HG03097 (cell line): ENCODE results near the gene ZNF622.
"Not testable (repeated sequence)": the region's sequence is repeated elsewhere in the genome, so short reads cannot be mapped to it uniquely, and the experiment has no call there.

ENCODE experiments used
- ATAC-seq: cut with Tn5 transposase; IDR thresholded peaks from one replicate; pipeline ENCODE4 v1.9.1; 2021; ENCODE audit not compliant: unreplicated experiment, low FRiP score

Gene ZNF622

GRCh38 chr5:16436065-16436682 lies 29.4 kb downstream of the ZNF622 start:
- not testable (repeated sequence) for ATAC-seq

DNA sequence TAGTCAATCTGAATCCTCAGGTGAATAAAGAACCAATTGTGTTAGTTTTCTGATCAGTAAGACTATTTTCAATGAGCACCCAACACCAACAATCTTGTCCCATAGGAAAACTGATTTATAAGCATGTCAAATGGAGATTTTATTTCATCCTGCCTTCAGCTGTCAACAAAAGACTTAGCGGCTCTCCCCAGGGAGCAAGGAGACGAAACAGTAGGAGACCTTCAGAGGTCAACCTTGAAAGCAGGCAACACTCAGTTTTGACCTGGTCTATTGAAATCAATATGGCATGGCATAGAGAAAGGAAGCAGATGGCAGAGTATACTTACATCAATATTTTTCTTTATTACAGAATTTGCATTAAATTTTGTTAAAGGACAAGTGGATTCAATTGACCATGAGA lies 34.1 kb downstream of the ZNF622 start:
- ATAC-seq, result no peak

DNA sequence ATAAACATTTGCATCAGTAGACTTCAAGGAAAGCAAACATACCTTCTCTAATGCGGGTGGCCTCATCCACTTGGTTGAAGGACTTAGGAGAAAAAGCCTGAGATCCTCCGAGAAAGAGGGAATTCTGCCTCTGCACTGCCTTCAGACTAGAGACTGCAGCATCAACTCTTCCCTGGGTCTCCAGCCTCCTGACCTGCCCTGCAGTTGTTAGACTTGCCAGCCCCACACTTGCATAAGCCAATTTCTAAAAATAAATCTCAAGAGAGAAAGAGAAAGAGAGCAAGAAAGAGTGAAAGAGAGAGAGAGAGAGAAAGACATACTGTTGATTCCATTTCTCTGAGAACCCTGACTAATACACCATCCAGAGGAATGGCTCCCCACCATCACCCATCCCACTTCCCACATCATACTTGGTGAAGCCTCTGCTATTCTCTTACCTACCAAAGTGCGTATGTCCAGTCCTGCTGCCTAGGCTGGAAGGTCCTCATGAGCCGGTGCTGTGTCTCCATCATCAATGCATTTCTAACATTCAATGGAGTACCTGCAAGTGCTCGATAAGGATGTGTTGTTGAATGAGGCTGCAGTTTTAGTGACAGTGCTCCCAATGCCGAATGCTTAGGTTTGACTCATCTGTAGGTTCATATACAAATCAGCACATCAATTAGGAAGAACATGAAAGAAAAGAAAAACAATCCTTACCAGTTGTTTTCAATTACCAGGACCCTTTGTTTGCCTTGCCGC lies 35.1 kb downstream of the ZNF622 start:
- ATAC-seq, result no peak

- no peak for ATAC-seq
Observed at GRCh38 chr5:16428359-16428758, 37.2 kb downstream of the ZNF622 start.

DNA sequence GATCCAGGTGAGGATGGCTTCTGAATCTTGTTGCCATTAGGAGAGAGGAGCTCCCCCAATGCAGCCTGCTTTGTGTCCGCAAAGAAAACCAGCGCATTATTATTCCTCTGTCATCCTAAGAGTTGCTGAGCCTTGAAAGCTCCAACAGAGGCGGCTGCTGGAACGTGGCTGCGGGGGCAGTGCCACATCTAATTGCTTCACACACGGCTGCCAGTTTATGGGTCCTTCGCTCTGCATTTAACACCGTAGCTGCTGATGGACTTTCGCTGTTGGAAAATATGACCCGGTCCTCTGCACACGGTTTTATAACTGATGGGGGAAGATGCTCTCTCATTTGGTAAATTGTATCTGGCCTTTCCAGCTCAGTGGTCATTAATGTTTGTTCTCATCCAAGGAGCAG lies 38.0 kb downstream of the ZNF622 start:
- ATAC-seq, result no peak

DNA sequence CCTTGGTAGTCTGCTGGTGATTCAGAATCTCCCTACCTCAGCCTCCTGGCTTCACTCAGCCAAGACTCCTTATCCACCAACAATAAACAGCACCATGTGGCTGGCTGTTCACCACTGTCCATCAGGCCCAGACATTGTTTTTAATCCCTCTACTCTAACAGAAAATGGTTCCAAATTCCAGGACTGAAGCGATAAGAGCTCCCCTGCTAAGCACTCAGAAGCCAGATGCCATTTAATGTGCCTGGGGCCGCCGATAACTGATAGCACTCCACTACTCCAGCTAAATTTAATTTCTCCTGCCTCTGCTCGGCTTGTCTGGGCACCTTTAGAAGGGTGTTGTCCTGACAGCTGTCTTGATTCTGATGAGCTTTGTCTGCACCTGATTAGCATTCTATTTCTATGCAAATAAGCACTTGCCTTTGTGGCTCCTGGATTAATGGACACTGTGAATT lies 47.1 kb downstream of the ZNF622 start:
- no peak for ATAC-seq

DNA sequence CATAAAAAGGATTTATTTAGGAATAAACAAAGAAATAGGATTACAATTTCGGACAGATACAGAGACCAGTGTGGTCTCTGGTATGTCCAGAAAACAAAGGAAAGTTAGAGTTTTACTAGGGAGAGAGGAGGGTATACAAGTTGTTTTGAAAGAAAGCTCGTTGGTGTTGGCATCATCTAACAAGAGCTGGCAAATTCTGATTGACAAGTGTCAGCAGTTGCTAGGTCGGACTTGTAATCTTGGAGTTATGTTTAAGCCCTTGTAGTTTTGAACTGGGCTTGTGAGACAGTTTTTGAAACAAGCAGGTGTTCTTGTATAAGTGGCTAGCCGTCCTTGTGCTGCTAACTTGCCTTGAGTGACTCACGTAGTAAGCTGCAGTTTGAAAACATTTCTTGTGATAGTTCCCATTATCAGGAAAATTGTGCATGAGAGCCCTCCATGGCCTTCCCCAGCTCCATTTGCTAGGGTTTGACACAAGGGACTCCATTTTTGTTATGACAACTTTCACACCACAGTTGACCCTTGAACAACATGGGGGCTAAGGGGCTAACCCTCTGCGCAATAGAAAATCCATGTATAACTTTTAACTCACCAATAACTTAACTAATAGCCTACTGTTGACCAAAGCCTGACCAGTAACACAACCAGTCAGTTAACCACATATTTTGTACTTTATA lies 48.1 kb downstream of the ZNF622 start:
- ATAC-seq, result no peak

GRCh38 chr5:16414861-16415260 lies 50.7 kb downstream of the ZNF622 start:
- no peak for ATAC-seq

DNA sequence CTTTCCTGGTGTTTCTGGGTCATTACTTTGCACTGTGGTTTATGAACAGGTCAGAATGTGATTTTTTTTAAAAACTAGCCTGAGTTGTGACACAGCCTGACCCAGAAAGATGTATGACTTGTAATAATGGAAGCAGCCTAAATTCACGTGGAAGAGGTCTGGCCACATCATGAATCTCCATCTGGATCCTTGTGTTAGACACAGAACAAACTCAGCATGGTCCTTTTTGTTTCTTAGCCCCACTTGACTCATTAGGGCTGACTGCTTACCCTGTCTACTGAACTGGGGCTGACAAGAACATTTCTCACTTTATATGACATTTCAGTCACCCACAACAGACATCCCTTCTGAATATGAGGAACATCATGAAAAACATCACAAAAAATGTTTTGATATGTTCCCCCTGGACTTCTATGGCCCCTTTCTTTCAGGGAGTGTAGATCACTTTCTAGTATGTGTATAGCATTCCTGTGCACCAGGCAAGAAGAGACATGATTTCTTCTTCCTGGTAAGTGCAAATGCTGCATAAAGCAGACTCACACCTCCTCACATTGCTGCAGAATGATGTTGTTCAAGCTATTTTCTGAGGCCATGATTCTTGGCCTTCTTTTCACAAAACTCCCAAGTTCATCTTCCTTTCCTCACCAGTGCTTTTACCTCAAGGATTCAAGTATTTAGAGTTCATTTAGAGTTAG lies 52.3 kb downstream of the ZNF622 start:
- ATAC-seq, result no peak

DNA sequence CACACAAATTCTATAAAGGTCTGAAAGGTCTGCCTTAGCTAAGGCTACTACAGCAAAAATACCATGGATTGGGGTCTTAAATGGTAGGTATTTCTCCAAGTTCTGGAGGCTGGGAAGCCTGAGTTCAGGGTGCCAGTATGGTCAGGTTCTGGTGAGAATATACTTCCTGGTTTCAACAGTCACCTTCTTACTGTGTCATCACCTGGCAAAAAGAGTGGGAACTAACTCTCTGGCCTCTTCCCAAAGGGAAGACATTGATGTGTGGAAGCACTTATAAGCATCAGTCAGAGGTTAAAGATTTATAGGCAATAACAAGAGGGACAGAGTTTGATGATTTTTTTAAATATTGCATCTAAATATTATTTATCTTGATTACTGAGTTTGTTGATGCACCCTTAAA lies 53.0 kb downstream of the ZNF622 start:
- ATAC-seq, result no peak

GRCh38 chr5:16411741-16412455 lies 53.7 kb downstream of the ZNF622 start:
- ATAC-seq, result no peak

GRCh38 chr5:16411235-16411634 lies 54.4 kb downstream of the ZNF622 start:
- ATAC-seq, result no peak

- no peak for ATAC-seq
Observed at GRCh38 chr5:16410338-16410737, 55.3 kb downstream of the ZNF622 start.

DNA sequence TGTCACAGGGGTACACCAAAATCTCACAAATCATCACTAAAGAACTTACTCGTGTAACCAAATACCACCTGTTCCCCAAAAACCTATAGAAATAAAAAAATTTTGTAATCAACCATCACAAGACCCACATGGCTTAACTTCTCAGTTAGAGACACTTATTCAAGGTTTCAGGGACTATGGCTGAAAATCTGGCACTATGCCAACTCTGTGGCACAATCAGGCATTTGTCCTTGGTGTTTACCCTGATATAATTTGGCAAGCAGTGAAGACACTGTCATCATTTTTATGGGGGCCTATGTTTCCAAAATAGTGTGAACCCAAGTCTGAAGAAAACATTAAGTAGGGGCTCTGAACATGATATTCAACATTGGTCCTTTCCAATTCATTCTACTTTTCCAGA lies 59.0 kb downstream of the ZNF622 start:
- no peak for ATAC-seq

GRCh38 chr5:16406023-16406422 lies 59.6 kb downstream of the ZNF622 start:
- ATAC-seq, result no peak
